A549 treated with GW870086 at 1 μM for 4 hours (cell line): Measurements from ENCODE around the gene MOB3A. TPM values are rescaled to one million over a fixed set of nuclear protein-coding genes. Genes with fewer than 3 reads are reported as not detected.

Experiments
- total RNA-seq: library from RNA; stranded (reverse); fragments of 200-300 nt; extraction: Qiagen RNA extraction; gene quantifications from 5 replicates; pipeline ENCODE4 v1.2.3, GENCODE V29; 2022; ENCODE audit warnings: low read depth

MOB3A gene
- 13.2 to 15.9 TPM (median 14.2 TPM) in 5 replicates for total RNA-seq

GRCh38 chr19:2096034-2096479, at the start of gene MOB3A:
Gene MOB3A (minus strand): TSS chr19:2096326. CDS start chr19:2078560, 17,766 bp downstream.

GRCh38 chr19:2096480-2097202, 515 bp upstream of the MOB3A start, which contains the start of gene IZUMO4:
Gene IZUMO4 (plus strand): TSS chr19:2096915. CDS start chr19:2096946, 31 bp downstream.

GRCh38 chr19:2050991-2051772, 44.9 kb downstream of the MOB3A start, which contains the start of gene MKNK2:
Gene MKNK2 (minus strand): TSS chr19:2051244. CDS start chr19:2050851, 393 bp downstream.

Other genes with a start within 250 kb of the MOB3A start
- gene REXO1, start 247.8 kb downstream of the MOB3A start, total RNA-seq, result 16.1 to 22.6 TPM (median 19.0 TPM) in 5 replicates
- gene KLF16, start 232.7 kb downstream of the MOB3A start, total RNA-seq, result 20.1 to 29.5 TPM (median 25.5 TPM) in 5 replicates
- gene ABHD17A, start 210.8 kb downstream of the MOB3A start, total RNA-seq, result 21.4 to 38.2 TPM (median 36.0 TPM) in 5 replicates
- 2.8 to 5.9 TPM (median 5.0 TPM) in 5 replicates for gene ADAT3, start 190.9 kb downstream of the MOB3A start, total RNA-seq
- gene SCAMP4, start 190.9 kb downstream of the MOB3A start, total RNA-seq, result 48.8 to 68.3 TPM (median 53.1 TPM) in 5 replicates
- gene CSNK1G2, start 155.2 kb downstream of the MOB3A start, total RNA-seq, result 33.1 to 53.7 TPM (median 46.8 TPM) in 5 replicates
- gene BTBD2, start 80.6 kb downstream of the MOB3A start, total RNA-seq, result 34.4 to 46.3 TPM (median 43.0 TPM) in 5 replicates
- 56.6 to 91.4 TPM (median 78.9 TPM) in 5 replicates for gene MKNK2, start 45.1 kb downstream of the MOB3A start, total RNA-seq
- gene IZUMO4, start 589 bp upstream of the MOB3A start, total RNA-seq, result 0.23 to 1.1 TPM (median 0.80 TPM) in 5 replicates
- gene AP3D1, start 55.2 kb upstream of the MOB3A start, total RNA-seq, result 66.4 to 83.3 TPM (median 81.8 TPM) in 5 replicates
- 11.0 to 18.7 TPM (median 17.3 TPM) in 5 replicates for gene DOT1L, start 67.6 kb upstream of the MOB3A start, total RNA-seq
- gene PLEKHJ1, start 140.0 kb upstream of the MOB3A start, total RNA-seq, result 43.2 to 57.5 TPM (median 52.7 TPM) in 5 replicates
- 60.9 to 73.1 TPM (median 68.7 TPM) in 5 replicates for gene SF3A2, start 140.5 kb upstream of the MOB3A start, total RNA-seq
- gene AMH, start 153.0 kb upstream of the MOB3A start, total RNA-seq, result 7.4 to 17.2 TPM (median 15.2 TPM) in 5 replicates
- gene JSRP1, start 160.1 kb upstream of the MOB3A start, total RNA-seq, result 0.48 to 1.2 TPM (median 0.65 TPM) in 5 replicates
- 0.05 TPM in 1 of 5 replicates, not detected in the others for gene PEAK3, start 185.8 kb upstream of the MOB3A start, total RNA-seq
- gene LINGO3, start 211.8 kb upstream of the MOB3A start, total RNA-seq, result not detected in 5 replicates
- 131 to 166 TPM (median 150 TPM) in 5 replicates for gene LSM7, start 232.3 kb upstream of the MOB3A start, total RNA-seq
- 12.8 to 21.8 TPM (median 21.6 TPM) in 5 replicates for gene SPPL2B, start 232.4 kb upstream of the MOB3A start, total RNA-seq